GM12878 (cell line): ENCODE measurements around the gene PCDH1.

ENCODE experiments used
- CTCF ChIP-seq, 3 experiments: IDR thresholded peaks in 2 of 3; conservative IDR thresholded peaks in 1 of 3; 2 replicates each; pipeline ENCODE4 v1.5.1; 2011; ENCODE audit warnings: low read depth in 3 of 3, low read length in 3 of 3, mild to moderate bottlenecking in 3 of 3, control low read depth in 2 of 3, moderate library complexity in 2 of 3, inconsistent platforms in 1 of 3, mixed read lengths in 1 of 3; ENCODE audit not compliant: control insufficient read depth in 2 of 3, insufficient read depth in 1 of 3; ENCODE audit errors: extremely low read depth in 1 of 3
- POLR2AphosphoS5 ChIP-seq: IDR thresholded peaks from 2 replicates; pipeline ENCODE4 v1.6.1; 2011; ENCODE audit warnings: mild to moderate bottlenecking, low read length, inconsistent platforms
- REST ChIP-seq: IDR thresholded peaks from 2 replicates; pipeline ENCODE4 v1.6.1; 2012; ENCODE audit warnings: mild to moderate bottlenecking, low read depth, low read length
- ZNF384 ChIP-seq: IDR thresholded peaks from 2 replicates; pipeline ENCODE4 v1.6.1; 2012; ENCODE audit warnings: low read depth, mild to moderate bottlenecking, low read length, improper control_type of control experiment, borderline replicate concordance

- TF ChIP-seq POLR2AphosphoS5 (no peak), CTCF (IDR thresholded peaks at IDR 0.05 in 2 of 3, conservative IDR thresholded peaks at IDR 0.05 in 1 of 3; ENCODE audit: control insufficient read depth in 2 of 3, extremely low read depth in 1 of 3, insufficient read depth in 1 of 3, low read depth in 3 of 3, low read length in 3 of 3) (no peak), ZNF384 (no peak), REST (no peak)
These were observed 42.1 kb downstream of the PCDH1 start for GRCh38 chr5:141835928-141836670.
